HG03571 (cell line): Measurements from ENCODE around the gene ACP6.

Experiments
- ATAC-seq: cut with Tn5 transposase; IDR thresholded peaks from one replicate; pipeline ENCODE4 v1.9.1; 2021; ENCODE audit not compliant: unreplicated experiment

ACP6 gene

DNA sequence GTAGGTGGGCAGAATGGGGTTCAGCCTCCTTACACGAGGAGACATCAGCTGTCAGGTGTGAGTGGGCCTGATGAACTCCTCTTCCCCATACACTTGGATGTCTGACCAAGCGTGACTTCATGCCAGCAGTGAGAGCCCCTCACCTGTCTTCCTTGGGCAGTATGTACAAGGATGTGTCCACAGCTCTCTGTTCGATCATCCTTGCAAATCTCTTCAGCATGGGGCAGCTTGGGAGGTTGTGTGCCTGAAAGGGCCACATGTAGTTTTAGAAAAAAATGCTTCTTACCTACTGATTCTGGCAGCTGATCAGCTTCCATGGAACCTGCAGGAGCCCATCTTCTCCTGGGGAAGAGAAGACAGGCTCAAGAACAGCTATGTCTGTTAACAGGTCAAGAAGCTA, 18.0 kb downstream of the ACP6 start:
- no peak for ATAC-seq

GRCh38 chr1:147651466-147651865, 18.9 kb downstream of the ACP6 start:
- no peak for ATAC-seq

DNA sequence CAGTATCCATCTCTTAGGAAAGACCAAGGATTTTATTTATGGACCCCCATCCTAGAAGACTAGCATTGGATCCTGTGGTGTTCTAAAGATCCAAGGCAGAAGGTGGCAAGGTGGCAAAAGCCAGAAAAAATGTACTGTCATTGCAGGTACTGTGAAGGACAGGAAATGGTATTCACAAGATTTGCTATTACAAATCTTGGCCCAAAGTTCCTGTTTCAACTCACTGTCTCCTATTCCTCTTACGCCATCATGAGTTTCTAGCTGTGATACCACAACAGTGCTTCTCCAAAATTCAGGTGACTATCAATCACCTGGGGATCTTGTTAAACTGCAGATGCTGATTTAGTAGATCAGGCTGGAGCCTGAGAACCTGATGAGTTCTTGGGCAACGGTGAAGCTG, 21.4 kb downstream of the ACP6 start:
- ATAC-seq: no peak

- ATAC-seq: no peak
Observed at GRCh38 chr1:147647796-147648633, 22.3 kb downstream of the ACP6 start.

DNA sequence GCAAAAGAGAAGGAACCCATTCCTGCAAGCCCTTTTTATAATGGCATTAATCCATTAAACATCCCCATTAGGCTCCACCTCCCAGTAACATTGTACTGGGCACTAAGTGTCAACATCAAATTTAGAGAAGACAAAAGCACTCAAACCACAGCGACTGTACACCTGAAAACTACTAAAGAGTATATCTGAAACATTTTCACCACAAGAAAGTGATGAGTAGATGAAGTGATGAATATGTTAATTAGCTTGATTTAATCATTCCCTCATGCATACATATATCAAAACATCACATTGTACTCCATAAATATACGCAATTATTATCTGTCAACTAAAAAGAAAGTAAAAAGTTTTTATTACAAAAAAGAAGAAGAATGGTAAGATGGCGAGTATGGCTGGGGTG, 26.4 kb downstream of the ACP6 start:
- no peak for ATAC-seq

GRCh38 chr1:147641695-147642592, 28.4 kb downstream of the ACP6 start:
- ATAC-seq: no peak

- no peak for ATAC-seq
Observed at GRCh38 chr1:147641291-147641690, 29.0 kb downstream of the ACP6 start.

GRCh38 chr1:147640553-147641165, 29.7 kb downstream of the ACP6 start:
- ATAC-seq: peak; percentile 90

DNA sequence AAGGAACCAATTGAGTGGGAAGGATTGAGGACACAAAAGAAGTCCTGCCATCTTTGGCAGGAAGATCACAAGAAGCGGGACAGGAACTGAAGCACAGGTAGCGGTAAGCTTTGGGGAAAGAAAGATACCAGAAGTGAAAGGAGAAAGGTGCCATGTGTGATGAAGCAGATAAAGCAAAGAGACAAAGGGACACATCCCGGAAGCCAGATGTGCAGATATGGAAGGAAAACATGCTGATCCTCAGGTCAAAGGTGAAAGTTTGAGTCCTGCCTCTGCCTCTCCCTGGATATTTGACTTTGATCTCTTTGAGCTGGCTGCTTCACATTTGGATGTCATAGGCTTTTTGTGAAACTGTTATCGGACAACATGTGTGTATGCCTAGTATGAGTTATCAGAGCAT, 34.0 kb downstream of the ACP6 start:
- no peak for ATAC-seq

DNA sequence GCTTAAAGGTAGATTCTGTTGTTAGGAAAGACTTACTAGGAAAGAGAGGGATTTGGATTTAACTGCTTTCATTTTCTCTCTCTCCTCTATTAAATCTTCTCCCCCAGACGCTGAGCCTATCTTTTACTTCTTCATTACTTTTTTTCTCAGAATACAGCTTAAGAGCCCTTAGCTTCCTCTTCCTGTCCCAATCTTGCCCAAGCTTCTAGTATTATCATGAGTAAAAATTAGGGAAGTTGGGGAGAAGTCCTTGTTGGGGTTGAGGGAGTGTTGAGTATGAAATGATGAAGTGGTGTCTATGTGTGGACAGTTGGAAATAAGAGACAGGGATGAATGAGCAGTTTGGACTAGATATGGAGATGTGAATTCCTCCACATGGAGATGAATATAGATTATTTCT, 35.0 kb downstream of the ACP6 start:
- no peak for ATAC-seq

GRCh38 chr1:147634645-147635044, 35.7 kb downstream of the ACP6 start:
- no peak for ATAC-seq

DNA sequence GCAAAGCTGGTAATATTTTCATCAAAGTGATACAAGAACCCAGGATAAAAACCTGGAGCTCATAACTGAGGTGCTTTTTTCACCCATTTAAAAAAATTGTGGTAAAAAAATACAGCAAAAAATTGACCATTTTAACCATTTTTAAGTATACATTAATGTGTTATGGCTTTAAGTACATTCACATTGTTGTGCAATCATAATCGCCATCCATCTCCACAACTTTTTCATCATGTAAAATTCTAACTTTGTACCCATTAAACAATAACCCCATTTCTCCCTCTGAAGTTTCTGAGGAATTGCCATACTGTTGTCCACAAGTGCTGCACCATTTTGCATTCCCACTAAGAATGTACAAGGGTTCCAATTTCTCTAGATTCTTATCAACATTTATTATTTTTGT, 36.6 kb downstream of the ACP6 start:
- ATAC-seq: no peak

- no peak for ATAC-seq
Observed at GRCh38 chr1:147631839-147632238, 38.5 kb downstream of the ACP6 start.

- ATAC-seq: no peak
Observed at GRCh38 chr1:147630447-147630846, 39.9 kb downstream of the ACP6 start.

DNA sequence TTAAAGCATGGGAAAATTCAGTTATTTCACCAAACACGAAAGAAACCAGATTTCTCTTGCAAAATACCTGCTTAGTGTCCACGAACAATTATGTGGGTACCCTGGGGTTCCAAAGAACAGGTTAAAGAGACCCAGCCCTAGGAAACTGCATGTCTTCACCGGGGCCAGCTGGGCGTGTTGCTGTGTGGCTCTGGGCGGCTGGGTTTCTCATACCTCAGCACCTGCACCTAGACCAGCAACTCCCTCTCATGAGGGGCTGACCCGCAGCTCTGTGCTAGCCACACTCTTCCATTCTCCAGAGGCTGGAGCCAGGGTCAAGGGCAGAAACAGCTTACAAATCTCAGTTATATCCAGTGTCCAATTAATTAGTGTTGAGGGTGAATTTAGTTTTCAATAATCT, 40.3 kb downstream of the ACP6 start:
- no peak for ATAC-seq

DNA sequence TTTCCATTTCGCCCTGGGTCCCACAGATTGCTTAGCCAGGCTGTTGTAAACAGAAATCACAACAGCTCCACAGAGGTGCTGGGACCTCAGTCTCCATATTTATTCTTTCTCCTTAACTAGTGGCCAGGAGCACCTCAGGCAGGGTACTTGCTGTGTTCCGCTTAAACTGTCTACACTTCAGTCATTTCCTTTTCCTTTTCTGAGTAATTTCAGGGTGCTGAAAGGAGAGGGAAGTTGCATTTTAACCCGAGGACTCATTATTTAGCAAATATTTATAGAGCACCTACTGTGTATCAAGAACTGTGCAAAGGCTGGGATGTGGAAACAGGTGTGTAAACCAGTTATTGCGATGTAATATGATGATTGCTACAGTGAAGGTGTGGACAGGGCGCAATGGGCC, 41.9 kb downstream of the ACP6 start:
- no peak for ATAC-seq

GRCh38 chr1:147627435-147628110, 42.8 kb downstream of the ACP6 start:
- peak; percentile 59 for ATAC-seq

GRCh38 chr1:147626739-147627138, 43.6 kb downstream of the ACP6 start:
- no peak for ATAC-seq

- ATAC-seq: no peak
Observed at GRCh38 chr1:147626291-147626690, 44.0 kb downstream of the ACP6 start.

DNA sequence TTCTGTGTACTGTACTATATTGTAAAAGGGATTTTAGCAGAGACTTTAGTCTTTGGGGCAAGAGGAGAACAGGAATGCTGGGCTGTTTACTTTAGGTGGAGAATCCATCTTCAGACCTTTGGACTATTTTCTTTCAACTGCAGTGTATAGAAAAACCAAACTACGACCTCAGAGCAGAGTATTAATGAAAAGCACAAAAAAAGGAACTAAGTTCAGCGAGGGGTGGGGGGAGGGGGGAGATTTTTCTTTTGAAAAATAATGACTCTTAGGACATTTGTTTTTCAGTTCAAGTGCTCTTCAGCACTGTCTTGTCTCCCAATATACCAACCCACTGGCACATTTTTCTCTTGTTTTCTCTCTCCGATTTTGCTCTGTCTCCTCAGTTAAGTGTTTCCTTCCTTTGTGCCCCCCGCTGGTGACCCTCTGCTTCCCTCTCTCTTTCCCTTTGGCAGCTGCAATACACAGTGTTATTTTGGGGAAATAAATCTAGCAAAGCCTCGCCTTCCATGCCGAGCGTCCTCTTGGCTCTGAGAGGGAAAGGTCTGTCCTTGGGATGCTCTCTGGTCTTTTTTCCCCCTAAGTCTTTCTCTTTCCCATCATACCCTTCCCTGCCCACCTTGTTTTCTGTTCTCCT, 44.8 kb downstream of the ACP6 start:
- ATAC-seq: no peak

GRCh38 chr1:147624529-147624928, 45.8 kb downstream of the ACP6 start:
- no peak for ATAC-seq
